NCI-H526 (cell line): ENCODE measurements around the gene MESP1.
A peak's percentile ranks its signal among the peaks of the same experiment; 100 is the strongest.
"Not testable (repeated sequence)": the region's sequence is repeated elsewhere in the genome, so short reads cannot be mapped to it uniquely, and the experiment has no call there.

Experiments used
- DNase-seq, 2 experiments: peaks; one replicate each; lab custom pipeline; 2025; lab: John Stamatoyannopoulos, UW

The MESP1 gene, protein sequence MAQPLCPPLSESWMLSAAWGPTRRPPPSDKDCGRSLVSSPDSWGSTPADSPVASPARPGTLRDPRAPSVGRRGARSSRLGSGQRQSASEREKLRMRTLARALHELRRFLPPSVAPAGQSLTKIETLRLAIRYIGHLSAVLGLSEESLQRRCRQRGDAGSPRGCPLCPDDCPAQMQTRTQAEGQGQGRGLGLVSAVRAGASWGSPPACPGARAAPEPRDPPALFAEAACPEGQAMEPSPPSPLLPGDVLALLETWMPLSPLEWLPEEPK

DNA sequence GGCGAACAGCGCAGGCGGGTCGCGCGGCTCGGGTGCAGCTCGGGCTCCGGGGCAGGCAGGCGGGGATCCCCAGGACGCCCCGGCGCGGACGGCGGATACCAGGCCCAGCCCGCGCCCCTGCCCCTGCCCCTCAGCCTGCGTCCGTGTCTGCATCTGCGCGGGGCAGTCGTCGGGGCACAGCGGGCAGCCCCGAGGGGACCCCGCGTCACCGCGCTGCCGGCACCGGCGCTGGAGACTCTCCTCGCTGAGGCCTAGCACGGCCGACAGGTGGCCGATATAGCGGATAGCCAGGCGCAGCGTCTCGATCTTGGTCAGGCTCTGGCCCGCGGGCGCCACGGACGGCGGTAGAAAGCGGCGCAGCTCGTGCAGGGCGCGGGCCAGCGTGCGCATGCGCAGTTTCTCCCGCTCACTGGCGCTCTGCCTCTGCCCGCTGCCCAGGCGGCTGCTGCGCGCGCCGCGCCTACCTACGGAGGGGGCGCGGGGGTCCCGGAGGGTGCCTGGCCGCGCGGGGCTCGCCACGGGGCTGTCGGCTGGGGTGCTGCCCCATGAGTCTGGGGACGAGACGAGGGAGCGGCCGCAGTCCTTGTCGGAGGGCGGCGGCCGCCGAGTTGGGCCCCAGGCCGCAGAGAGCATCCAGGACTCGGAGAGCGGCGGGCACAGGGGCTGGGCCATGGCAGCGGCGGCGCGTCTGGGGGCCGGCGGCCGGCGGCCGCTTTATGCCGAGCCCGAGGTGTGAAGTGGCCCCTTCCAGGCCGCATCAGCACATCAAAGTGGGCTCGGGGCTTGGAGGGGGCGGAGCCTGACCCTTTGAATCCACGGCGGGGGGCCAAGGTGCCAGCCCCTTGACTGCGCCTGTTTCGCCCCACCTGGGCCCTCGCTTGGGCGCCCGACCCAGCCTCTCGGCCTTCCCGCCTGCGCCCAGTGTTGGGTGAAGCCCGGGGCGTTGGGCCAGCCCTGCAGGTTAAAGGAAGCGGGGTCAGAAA lies at the start of gene MESP1:
MESP1 (minus strand) TSS at position 690 of the 983 bp plus-strand sequence; CDS start at position 672, 18 bp downstream.
- DNase-seq = peak; percentile 74 to 95

DNA sequence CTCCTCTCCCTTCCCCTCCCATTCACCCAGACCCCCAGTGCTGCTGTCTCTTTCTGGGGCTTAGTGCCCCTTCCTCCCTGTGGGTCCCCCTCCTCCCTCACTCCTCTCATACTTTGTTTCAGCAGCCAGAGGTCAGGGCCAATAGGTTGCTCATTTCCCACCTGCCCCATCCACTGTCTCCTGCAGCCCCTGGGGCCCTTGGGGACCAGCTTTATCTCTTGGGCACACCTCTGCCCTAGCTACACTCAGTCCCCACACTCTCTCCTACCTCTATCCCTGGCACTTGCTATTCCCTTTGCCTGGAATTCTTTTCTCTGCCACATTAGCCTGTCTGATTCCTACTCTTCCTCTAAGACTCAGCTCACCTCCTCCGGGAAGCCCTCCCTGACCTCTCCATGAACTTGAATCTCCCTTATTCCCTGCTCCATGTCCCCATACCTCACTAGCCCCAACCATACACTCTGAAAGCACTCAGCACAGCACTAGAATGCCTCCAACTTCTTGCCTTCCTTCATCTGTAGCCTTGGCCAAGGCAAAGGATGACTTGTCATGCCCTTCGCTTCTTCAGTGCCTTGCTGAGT lies 49.0 kb upstream of the MESP1 start:
- no peak for DNase-seq

DNA sequence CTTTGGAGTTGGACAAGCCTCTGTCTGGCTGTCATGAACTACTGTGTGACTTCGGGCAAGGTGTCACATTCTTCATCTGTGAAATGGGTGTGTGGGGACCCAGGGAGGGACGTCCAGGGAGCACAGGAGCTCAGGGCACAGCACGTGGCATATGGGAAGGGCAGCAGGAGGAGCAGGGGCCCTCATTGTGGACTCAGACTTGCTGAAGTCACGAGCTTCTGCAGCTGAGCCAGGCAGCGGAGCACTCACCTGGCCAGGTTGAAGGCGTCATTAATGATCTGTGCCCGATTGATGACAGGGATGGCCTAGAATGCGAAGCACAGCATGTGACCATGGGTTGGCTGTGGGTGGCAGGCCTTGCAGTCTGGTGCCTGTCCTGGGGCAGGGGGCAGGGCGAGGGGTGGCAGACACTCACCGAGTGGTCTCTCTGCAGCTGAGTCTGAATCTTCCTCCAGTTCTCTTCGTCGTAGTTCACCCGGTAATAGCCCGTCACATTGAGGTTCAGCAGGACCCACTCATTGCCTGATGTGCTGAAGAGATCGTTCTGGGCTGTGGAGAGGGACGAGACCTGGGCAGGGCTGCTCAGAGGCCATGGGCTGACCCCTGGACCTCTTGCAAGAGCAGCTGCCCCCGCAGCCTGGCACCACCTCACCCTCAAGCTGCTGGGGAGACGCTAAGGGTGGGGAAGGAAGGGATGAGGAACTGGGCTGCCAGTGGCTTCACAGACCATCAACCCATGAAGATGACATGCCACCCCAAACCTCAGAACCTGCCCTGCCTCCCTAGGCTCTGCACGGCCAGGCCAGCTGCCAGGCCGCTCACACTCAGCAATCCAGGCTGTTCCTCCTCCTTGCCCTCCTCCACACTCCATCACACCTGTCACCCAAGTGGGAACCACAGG lies 48.2 kb upstream of the MESP1 start:
- no peak for DNase-seq

DNA sequence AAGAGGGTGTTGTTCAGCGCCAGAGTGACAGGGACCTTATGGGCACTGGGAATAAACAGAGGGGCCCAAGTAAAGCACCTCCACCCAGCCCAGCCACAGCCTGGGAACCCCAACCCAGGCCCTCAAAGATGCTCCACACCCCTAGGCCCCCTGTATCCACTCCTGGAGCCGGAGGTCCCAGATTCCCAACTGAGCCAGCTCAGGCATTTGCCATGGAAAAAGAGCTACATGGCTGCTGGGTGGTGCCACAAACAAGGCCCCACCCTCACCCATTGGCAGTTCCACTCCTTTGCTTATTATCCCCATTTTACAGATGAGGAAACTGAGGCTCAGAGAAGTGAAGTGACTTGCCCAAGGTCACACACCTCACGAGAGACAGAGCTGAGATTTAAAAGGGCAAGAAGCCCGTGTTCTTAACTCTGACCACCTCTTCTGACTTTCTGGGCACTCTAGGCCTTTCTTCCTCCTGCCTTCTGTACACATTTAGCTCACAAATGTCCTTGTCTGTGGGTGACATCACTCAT lies 46.7 kb upstream of the MESP1 start:
- no peak for DNase-seq

DNA sequence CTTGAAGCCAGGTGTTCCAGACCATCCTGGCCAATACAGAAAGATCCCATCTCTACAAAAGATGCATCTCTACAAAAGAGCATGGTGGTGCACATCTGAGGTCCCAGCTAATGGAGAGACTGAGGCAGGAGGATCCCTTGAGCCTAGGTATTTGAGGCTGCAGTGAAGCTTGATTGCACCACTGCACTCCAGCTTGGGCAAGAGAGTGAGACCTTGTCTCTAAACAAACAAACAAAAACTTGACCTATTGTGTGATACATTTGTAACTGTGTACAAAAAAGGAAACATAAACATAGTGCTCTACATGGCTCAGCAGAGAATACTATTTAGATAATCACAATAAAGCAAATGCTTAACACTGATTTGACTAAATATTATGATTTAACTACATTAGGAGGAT lies 44.9 kb upstream of the MESP1 start:
- no peak for DNase-seq

DNA sequence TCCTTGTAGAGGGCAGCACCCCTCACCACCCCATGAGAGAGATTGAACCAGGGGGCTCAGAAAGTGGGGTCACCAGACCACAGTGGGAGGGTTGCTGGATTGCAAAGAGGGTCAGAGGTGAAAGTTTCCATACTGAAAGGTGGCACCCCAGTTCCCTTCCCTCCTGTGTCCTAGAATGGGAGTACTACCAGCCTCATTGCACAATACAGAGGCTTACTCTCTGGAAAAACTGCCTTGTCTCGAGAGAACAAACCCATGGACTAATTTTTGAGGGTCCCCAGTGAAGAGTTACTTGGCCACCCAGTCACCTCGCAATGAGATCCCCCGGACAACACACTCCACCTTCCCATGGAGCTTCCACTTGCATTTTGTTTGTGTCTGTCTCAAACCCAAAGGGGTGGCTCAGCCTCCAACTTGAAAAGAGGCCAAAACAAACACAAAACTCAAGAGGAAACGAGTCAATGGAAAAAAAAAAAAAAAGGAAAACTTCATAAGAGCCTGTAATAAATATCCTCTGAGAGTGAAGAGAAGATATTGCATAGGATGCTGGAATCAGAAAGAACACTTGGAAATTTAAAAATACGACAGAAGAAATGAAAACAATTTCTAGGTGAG lies 43.7 kb upstream of the MESP1 start:
- no peak for DNase-seq

DNA sequence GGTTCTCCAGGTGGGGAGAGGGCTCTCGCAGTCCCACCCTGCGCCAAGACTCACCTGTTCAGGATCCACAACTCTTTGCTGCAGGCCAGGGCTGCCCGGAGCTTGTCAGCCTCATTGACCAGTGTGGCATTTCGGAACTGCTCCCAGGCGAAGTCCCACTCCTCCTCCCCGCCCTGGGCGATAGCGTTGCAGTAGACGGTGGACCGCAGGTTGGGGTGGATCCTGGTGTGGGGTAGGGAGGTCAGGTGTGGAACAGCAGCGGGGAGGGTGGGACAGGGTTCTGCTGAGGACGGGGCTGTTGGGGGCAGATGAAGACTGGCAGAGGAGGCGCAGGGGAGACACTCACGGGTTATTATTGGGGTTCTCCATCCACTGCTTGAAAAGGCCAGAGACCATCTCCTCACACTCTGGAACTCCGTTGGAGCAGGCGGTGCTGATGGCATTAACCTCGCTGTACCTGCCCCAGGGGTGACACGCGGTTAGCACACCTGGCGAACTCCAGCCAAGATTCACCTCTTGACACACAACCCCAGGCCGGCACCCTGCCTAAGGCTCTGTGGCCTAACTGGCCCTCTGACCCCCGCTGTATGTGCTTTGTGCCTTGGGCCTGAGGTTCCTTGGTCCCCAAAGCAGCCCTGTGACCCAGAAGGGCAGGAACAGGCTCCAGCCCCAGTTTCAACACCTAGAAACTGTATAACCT lies 41.2 kb upstream of the MESP1 start:
- no peak for DNase-seq

DNA sequence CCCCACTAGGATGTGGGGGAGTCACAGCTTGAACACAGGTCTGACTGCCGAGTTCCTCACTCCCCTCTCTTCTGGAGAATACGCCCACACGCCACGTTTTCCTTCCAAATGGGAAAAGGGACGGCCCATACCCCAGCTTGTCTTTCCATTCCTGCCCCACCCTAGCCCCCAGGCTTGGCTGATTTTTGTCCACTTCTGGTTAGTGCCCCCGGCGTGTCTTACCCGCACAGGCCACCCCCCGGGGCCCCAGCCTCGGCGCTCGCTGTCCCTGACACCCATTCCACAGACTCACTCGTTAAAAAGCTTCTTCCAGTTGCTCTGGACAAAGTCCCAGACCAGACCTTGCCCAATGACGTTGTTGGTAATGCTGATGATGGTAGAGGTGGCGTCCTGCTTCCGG lies 39.6 kb upstream of the MESP1 start:
- no peak for DNase-seq

DNA sequence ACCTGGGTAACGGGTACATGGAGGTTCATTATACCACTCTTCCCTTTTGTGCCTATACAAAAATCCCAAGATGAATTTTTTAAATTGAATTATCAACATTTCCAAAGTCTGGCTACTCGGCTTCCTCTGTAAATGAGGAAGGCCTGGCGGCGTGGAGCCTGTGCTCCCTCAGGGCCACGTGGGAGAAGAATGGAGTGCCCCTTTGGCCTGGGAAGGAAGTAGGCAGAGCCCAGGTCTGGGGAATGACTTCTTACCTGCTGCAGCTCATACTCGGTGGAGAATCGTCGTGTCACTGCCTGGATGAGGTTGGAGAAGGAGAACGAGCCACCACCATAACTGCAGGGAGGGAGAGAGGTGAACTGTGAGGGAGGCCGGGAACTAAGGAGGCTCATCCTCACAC lies 39.2 kb upstream of the MESP1 start:
- DNase-seq = no peak

DNA sequence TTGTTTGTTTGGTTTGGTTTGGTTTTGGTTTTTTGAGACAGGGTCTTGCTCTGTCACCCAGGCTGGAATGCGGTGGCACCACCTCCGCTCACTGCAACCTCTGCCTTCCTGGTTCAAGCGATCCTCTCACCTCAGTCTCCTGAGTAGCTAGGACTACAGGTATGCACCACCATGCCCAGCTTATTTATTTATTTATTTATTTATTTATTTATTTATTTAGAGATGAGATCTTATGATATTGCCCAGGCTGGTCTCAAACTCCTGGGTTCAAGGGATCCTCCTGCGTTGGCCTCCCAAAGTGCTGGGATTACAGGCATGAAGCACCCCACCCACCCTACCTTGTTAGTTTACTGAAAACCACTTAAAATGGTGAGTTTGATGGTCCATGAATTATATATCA lies 37.5 kb upstream of the MESP1 start:
- not testable (repeated sequence) for DNase-seq

DNA sequence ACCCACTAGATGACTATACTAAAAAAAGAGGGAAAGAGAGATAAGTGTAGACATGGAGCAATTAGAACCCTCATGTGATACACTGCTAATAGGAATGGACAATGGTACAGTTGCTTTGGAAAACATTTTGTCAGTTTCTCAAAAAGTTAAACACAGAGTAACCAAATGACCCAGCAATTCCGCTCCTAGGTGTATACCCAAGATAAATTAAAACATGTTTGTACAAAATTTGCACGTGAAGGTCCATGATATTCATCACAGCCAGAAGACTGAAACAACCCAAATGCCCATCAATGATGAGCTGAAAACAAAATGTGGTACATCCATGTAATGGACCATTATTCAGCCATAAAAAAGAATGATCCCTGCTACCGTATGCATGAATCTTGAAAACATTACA lies 36.9 kb upstream of the MESP1 start:
- DNase-seq = no peak

DNA sequence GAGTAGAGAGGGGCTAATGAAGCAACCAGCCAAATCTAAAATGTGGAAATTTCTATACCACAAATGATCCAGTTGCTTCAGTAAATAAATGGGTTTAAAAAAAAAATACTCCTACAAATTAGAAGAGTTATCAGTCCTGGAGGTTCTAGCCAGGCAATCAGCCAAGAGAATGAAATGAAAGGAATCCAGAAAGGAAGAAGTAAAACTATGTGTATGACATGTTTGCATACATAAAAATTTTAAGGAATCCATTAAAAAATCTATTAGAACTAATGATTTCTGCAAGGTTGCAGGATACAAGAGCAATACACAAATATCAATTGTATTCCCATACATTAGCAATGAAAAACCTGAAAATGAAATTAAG lies 34.7 kb upstream of the MESP1 start:
- DNase-seq = no peak

DNA sequence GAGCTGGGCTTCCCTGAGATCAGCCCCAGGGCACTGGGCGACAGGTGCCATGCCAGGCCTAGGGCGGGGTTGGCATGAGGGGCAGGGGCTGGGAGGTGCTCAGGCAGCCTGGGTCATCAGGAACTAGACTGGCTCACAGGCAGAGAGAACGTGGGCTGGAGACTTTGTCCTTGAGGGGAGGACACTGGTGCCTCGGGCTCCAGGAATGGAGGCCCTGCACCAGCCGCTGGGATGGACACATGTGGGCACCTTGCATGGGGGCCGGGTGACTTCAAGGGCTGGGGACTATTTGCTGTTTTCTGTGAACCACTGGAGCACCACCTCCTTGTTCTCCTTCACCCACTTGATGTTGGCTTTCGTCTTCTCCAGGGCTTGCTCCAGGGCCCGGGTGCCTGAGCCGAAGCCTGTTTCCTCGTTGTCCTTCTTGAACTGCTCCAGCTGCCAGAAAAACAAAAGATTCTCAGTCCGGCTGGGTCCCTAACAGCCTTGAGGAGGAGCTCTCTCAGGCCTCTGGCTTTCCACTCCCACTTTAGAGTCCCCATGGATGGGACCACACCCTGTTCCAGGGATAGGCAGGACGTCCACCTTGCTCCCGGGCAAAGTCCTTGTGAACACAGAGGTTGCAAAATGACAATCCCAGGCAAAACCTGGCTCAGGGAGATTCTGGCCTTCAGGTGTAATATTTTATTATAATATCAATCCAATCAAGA lies 34.2 kb upstream of the MESP1 start:
- DNase-seq = peak in 1 of 2 experiments; percentile 30

DNA sequence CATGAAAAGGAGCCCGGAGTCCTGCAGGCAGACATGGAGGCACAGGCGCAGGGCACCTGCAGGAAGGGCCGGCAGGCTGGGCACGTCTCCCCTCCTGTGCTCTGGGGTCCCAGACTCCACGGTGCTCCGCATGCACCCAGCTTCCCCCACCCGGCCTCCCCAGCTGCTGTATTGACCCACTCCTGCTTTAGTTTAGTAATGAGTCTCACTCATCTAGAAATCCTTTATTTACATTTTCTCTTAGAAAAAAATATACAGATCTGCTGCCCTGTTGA lies 33.6 kb upstream of the MESP1 start:
- DNase-seq = no peak

DNA sequence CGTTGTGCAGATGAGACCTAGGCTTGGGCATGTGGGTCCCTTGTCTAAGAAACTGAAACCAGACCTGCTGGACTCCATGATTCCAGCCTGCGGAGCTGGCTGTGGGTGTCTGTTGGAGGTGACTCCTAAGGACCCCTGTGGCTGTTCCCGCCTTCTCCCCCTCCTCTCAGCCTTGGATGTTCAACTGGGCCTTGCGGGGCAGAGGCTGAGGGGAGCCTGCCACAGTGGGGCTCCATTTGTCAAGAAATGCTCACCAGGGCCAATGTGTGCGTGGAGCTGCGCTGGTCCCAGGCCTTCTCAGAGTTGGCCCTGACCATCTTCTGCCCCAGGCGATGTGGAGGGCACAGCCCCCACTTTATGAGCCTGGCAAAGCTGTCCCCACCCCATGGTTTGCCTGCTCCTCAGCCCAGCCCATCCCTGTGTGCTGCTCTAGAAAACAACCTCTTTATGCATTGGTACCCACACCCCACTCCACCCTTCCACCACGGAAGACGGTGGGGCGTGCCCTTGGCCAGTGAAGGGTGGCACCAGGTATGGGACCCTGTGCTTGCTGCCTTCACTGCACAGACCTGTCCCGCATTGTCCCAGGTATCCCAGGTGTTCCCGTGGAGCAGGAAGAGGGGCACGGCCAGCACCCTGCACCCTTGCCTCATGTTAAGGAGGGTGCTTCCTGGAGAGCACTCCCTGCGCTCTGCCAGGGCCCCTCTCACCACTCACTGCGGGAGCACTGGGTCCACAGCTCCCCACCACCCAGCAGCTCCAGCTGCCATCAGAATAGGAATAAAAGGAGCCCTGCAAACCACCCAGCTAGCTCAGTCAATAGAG lies 33.0 kb upstream of the MESP1 start:
- DNase-seq = no peak

DNA sequence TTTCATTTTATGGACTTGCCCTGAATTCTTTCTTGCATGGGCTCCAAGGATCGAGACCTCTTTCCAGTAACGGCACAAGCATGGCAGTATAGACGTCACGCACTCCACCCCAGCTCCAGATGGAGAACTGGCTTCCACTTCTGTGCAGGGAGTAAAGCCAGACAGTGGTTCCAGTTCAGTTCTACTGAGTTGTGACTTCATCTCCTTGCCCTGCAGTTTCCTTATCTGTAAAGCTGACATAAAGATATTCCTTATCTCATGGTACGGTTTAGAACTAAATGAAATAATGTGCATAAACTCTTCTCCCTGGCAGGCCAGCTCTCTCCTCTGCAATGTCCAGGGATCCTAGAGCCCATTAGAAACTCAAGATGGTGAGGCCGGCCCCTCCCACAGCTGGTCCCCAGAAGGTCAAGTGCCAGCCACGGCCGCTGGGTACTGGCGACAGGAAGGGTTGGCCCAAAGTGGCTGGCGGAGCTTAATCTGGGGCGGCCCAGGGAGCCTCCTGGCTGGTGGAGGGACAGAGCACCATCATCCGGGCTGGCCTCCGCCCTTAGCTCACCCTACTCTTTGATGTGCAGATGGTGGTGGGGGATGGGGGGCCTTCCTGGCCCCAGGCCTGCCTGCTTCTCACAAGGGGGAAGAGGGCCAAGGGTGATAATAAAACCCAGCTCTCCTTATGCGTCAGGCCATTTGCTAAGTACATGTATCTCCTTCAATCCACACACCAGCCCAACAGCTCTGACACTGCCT lies 32.2 kb upstream of the MESP1 start:
- DNase-seq = no peak

DNA sequence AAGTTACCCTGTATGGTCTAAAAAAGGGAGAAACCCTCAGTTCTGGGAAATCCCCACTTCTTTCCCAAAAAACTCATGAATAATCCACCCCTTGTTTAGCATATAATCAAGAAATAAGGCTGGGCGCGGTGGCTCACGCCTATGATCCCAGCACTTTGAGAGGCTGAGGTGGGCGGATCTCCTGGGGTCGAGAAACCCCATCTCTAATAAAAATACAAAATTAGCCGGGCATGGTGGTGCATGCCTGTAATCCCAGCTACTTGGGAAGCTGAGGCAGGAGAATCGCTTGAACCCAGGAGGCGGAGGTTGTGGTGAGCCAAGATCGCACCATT lies 31.5 kb upstream of the MESP1 start:
- DNase-seq = not testable (repeated sequence)

DNA sequence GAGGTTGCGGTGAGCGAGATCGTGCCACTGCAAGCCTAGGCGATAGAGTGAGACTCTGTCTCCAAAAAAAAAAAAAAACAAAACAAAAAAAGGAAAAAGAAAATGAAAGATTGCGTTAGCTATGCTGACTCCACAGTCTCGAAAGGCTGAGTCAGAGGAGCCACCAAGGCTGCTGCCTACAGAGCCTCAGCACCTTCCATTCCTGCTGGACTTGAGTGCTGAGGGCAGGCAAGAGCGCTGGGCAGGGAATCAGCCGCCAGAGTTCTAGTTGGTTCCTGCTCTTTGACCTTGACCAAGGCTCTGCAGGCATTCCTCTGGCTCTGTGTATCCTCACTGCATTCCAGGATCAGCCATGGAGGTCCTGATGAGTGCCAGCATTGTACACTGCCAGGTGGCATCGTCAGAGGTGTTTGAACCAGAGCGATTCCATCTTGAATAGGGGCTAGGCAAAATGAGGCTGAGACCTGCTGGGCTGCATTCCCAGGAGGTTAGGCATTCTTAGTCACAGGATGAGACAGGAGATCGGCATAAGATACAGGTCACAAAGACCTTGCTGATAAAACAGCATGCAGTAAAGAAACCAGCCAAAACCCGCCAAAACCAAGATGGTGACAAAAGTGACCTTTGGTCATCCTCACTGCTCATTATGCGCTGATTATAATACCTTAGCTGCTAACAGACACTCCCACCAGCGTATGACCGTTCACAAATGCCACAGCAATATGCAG lies 31.0 kb upstream of the MESP1 start:
- DNase-seq = no peak
